Mucosa of rectum (tissue), 2 donors: ENCODE results near the gene RAB27A.

ENCODE experiments used
- H3K27ac ChIP-seq, 2 donors: one replicate each; pipeline ENCODE4 v1.7.0; 2013; ENCODE audit warnings: inconsistent platforms in 2 of 2, low read depth in 2 of 2, low read length in 2 of 2
- H3K27me3 ChIP-seq, 2 donors: one replicate each; pipeline ENCODE4 v1.7.0; 2013; ENCODE audit warnings: low read length in 2 of 2; ENCODE audit not compliant: control insufficient read depth in 2 of 2, insufficient read depth in 2 of 2
- H3K36me3 ChIP-seq, 2 donors: one replicate each; pipeline ENCODE4 v1.7.0; 2013; ENCODE audit warnings: low read length in 2 of 2; ENCODE audit not compliant: control insufficient read depth in 2 of 2, insufficient read depth in 2 of 2
- H3K4me1 ChIP-seq, 2 donors: one replicate each; pipeline ENCODE4 v1.7.0; 2013; ENCODE audit warnings: low read length in 2 of 2, mild to moderate bottlenecking in 1 of 2; ENCODE audit not compliant: control insufficient read depth in 2 of 2, insufficient read depth in 2 of 2
- H3K4me3 ChIP-seq, 2 donors: one replicate each; pipeline ENCODE4 v1.7.0; 2013; ENCODE audit warnings: low read length in 2 of 2
- H3K9ac ChIP-seq, 2 donors: one replicate each; pipeline ENCODE4 v1.7.0; 2013; ENCODE audit warnings: low read length in 2 of 2, low read depth in 1 of 2, mild to moderate bottlenecking in 1 of 2
- H3K9me3 ChIP-seq, 2 donors: one replicate each; pipeline ENCODE4 v1.7.0; 2013; ENCODE audit warnings: low read length in 2 of 2; ENCODE audit not compliant: control insufficient read depth in 2 of 2
- donor health status: healthy.
- donor health status: Normal muscosa, but diverticular disease.

RAB27A gene

GRCh38 chr15:55179141-55179540 lies 110.5 kb downstream of the RAB27A start:
- H3K27me3 ChIP-seq = no peaks in the 10 kb centered on the region
- no peak overlapping the region for H3K27ac ChIP-seq
- no peaks in the 10 kb centered on the region for H3K4me1 ChIP-seq
- peaks cover 29 to 32% of the 10 kb centered on the region in 2 donors for H3K36me3 ChIP-seq
- H3K9ac ChIP-seq = no peak overlapping the region
- no peak overlapping the region for H3K4me3 ChIP-seq
- H3K9me3 ChIP-seq = no peaks in the 10 kb centered on the region

GRCh38 chr15:55170361-55170760 lies 119.3 kb downstream of the RAB27A start:
- no peak overlapping the region for H3K27ac ChIP-seq
- no peak overlapping the region for H3K4me3 ChIP-seq
- no peaks in the 10 kb centered on the region for H3K36me3 ChIP-seq
- no peaks in the 10 kb centered on the region for H3K27me3 ChIP-seq
- H3K9me3 ChIP-seq = no peaks in the 10 kb centered on the region
- no peak overlapping the region for H3K9ac ChIP-seq
- H3K4me1 ChIP-seq = no peaks in the 10 kb centered on the region

GRCh38 chr15:55168350-55168974 lies 121.2 kb downstream of the RAB27A start:
- Histone ChIP-seq H3K9me3 (no peaks in the 10 kb centered on the region), H3K9ac (no peak overlapping the region), H3K4me3 (no peak overlapping the region), H3K27me3 (no peaks in the 10 kb centered on the region), H3K36me3 (no peaks in the 10 kb centered on the region), H3K4me1 (no peaks in the 10 kb centered on the region), H3K27ac (no peak overlapping the region)

GRCh38 chr15:55164284-55164683 lies 125.3 kb downstream of the RAB27A start:
- H3K36me3 ChIP-seq = no peaks in the 10 kb centered on the region
- no peaks in the 10 kb centered on the region for H3K9me3 ChIP-seq
- H3K4me3 ChIP-seq = no peak overlapping the region
- no peaks in the 10 kb centered on the region for H3K4me1 ChIP-seq
- no peak overlapping the region for H3K27ac ChIP-seq
- H3K9ac ChIP-seq = no peak overlapping the region
- H3K27me3 ChIP-seq = no peaks in the 10 kb centered on the region
